GM18867 (cell line): ENCODE results near the gene ERC2.

Experiments
- ATAC-seq: cut with Tn5 transposase; IDR thresholded peaks from one replicate; pipeline ENCODE4 v1.9.1; 2021; ENCODE audit warnings: mild to moderate bottlenecking, moderate library complexity; ENCODE audit not compliant: unreplicated experiment

ERC2 gene

GRCh38 chr3:55728461-55729100 is 739.7 kb downstream of the ERC2 start:
- ATAC-seq: no peak

GRCh38 chr3:55726501-55726775 is 741.8 kb downstream of the ERC2 start:
- ATAC-seq: no peak

- ATAC-seq: no peak
Observed at GRCh38 chr3:55725681-55726500, 742.4 kb downstream of the ERC2 start.

GRCh38 chr3:55724821-55725220 is 743.4 kb downstream of the ERC2 start:
- peak; percentile 78 for ATAC-seq

- ATAC-seq: no peak
Observed at GRCh38 chr3:55724407-55724784, 743.9 kb downstream of the ERC2 start.

- no peak for ATAC-seq
Observed at GRCh38 chr3:55723653-55724406, 744.4 kb downstream of the ERC2 start.

- ATAC-seq: peak; percentile 31
Observed at GRCh38 chr3:55721716-55722484, 746.4 kb downstream of the ERC2 start.

- no peak for ATAC-seq
Observed at GRCh38 chr3:55720614-55721013, 747.7 kb downstream of the ERC2 start.

GRCh38 chr3:55719508-55719907 is 748.8 kb downstream of the ERC2 start:
- ATAC-seq: no peak

GRCh38 chr3:55719006-55719405 is 749.3 kb downstream of the ERC2 start:
- no peak for ATAC-seq

GRCh38 chr3:55718521-55718921 is 749.7 kb downstream of the ERC2 start:
- no peak for ATAC-seq

GRCh38 chr3:55718074-55718473 is 750.2 kb downstream of the ERC2 start:
- no peak for ATAC-seq

GRCh38 chr3:55717481-55717880 is 750.8 kb downstream of the ERC2 start:
- ATAC-seq: no peak

- peak; percentile 46 for ATAC-seq
Observed at GRCh38 chr3:55716611-55717225, 751.5 kb downstream of the ERC2 start.

GRCh38 chr3:55716044-55716443 is 752.2 kb downstream of the ERC2 start:
- no peak for ATAC-seq

GRCh38 chr3:55714057-55714456 is 754.2 kb downstream of the ERC2 start:
- no peak for ATAC-seq

GRCh38 chr3:55711646-55712045 is 756.6 kb downstream of the ERC2 start:
- no peak for ATAC-seq

GRCh38 chr3:55709411-55710012 is 758.8 kb downstream of the ERC2 start:
- ATAC-seq: no peak

- no peak for ATAC-seq
Observed at GRCh38 chr3:55708921-55709320, 759.3 kb downstream of the ERC2 start.

- ATAC-seq: no peak
Observed at GRCh38 chr3:55708242-55708641, 760.0 kb downstream of the ERC2 start.
